Measurements from ENCODE around the gene FBXO2.

Gene FBXO2

GRCh38 chr1:11653101-11653860 lies 948 bp downstream of the FBXO2 start:
- DNase-seq (ENCODE audit: low read depth), result no peak

GRCh38 chr1:11652203-11652780 lies 1.9 kb downstream of the FBXO2 start:
- DNase-seq (ENCODE audit: low read depth), result no peak

- DNase-seq (ENCODE audit: low read depth), result no peak
Observed at GRCh38 chr1:11651017-11651416, 3.2 kb downstream of the FBXO2 start.

- peak; percentile 71 for DNase-seq (ENCODE audit: low read depth)
Observed at GRCh38 chr1:11650331-11650991, 3.8 kb downstream of the FBXO2 start.

GRCh38 chr1:11649624-11650330 lies 4.5 kb downstream of the FBXO2 start:
- DNase-seq (ENCODE audit: low read depth), result no peak

GRCh38 chr1:11649237-11649623 lies 5.0 kb downstream of the FBXO2 start:
- DNase-seq (ENCODE audit: low read depth), result no peak

- peak; percentile 16 for DNase-seq (ENCODE audit: low read depth)
Observed at GRCh38 chr1:11648732-11649158, 5.5 kb downstream of the FBXO2 start.

- no peak for DNase-seq (ENCODE audit: low read depth)
Observed at GRCh38 chr1:11648039-11648438, 6.2 kb downstream of the FBXO2 start.

- no peak for DNase-seq (ENCODE audit: low read depth)
Observed at GRCh38 chr1:11647333-11647732, 6.9 kb downstream of the FBXO2 start.

GRCh38 chr1:11646317-11646716 lies 7.9 kb downstream of the FBXO2 start:
- no peak for DNase-seq (ENCODE audit: low read depth)

GRCh38 chr1:11645670-11646265 lies 8.5 kb downstream of the FBXO2 start:
- peak; percentile 75 for DNase-seq (ENCODE audit: low read depth)

GRCh38 chr1:11645270-11645669 lies 9.0 kb downstream of the FBXO2 start:
- no peak for DNase-seq (ENCODE audit: low read depth)

- DNase-seq (ENCODE audit: low read depth), result no peak
Observed at GRCh38 chr1:11643782-11644181, 10.4 kb downstream of the FBXO2 start.

GRCh38 chr1:11642418-11643017 lies 11.7 kb downstream of the FBXO2 start:
- peak; percentile 68 for DNase-seq (ENCODE audit: low read depth)

GRCh38 chr1:11641776-11642305 lies 12.4 kb downstream of the FBXO2 start:
- DNase-seq (ENCODE audit: low read depth), result no peak

GRCh38 chr1:11640944-11641343 lies 13.3 kb downstream of the FBXO2 start:
- DNase-seq (ENCODE audit: low read depth), result no peak

GRCh38 chr1:11640101-11640500 lies 14.1 kb downstream of the FBXO2 start:
- no peak for DNase-seq (ENCODE audit: low read depth)

- DNase-seq (ENCODE audit: low read depth), result no peak
Observed at GRCh38 chr1:11639372-11639771, 14.9 kb downstream of the FBXO2 start.

- no peak for DNase-seq (ENCODE audit: low read depth)
Observed at GRCh38 chr1:11638121-11638520, 16.1 kb downstream of the FBXO2 start.

GRCh38 chr1:11634365-11635192 lies 19.6 kb downstream of the FBXO2 start:
- no peak for DNase-seq (ENCODE audit: low read depth)
